Stimulated activated CD8-positive, alpha-beta memory T cell treated with anti-CD3 and anti-CD28 coated beads, Interleukin-2, amount 100 ng/mL, for 48 hours (primary cell): Measurements from ENCODE around the gene ASXL1.
"Not testable (repeated sequence)": the region's sequence is repeated elsewhere in the genome, so short reads cannot be mapped to it uniquely, and the experiment has no call there.

Experiments
- DNase-seq, 2 donors: peaks; one replicate each; pipeline ENCODE4 v3.0.0-alpha.2; 2020; ENCODE audit warnings: low read depth in 2 of 2

ASXL1 gene

GRCh38 chr20:32357869-32358631, at the start of gene ASXL1:
TSS of gene ASXL1 (plus strand) at chr20:32358331. CDS start at chr20:32358776, 445 bp downstream.
- DNase-seq: peak; percentile 92 to 93

- DNase-seq: no peak
These were observed 45.3 kb upstream of the ASXL1 start for GRCh38 chr20:32312718-32313424.

GRCh38 chr20:32314768-32315167, 43.4 kb upstream of the ASXL1 start:
- DNase-seq: no peak

- no peak for DNase-seq
These were observed 42.7 kb upstream of the ASXL1 start for GRCh38 chr20:32315399-32315798.

GRCh38 chr20:32315891-32316290, 42.2 kb upstream of the ASXL1 start:
- no peak for DNase-seq

GRCh38 chr20:32316667-32317066, 41.5 kb upstream of the ASXL1 start:
- no peak for DNase-seq

- no peak for DNase-seq
These were observed 39.0 kb upstream of the ASXL1 start for GRCh38 chr20:32319100-32319499.

GRCh38 chr20:32320305-32320704, 37.8 kb upstream of the ASXL1 start:
- DNase-seq: no peak

GRCh38 chr20:32321390-32321789, 36.7 kb upstream of the ASXL1 start:
- no peak for DNase-seq

GRCh38 chr20:32322260-32322659, 35.9 kb upstream of the ASXL1 start:
- not testable (repeated sequence) for DNase-seq

GRCh38 chr20:32323761-32324160, 34.4 kb upstream of the ASXL1 start:
- DNase-seq: not testable (repeated sequence)

- DNase-seq: no peak
These were observed 32.2 kb upstream of the ASXL1 start for GRCh38 chr20:32325706-32326503.

GRCh38 chr20:32326504-32326845, 31.7 kb upstream of the ASXL1 start:
- DNase-seq: no peak

- no peak for DNase-seq
These were observed 30.9 kb upstream of the ASXL1 start for GRCh38 chr20:32327087-32327681.

GRCh38 chr20:32329817-32330554, 28.1 kb upstream of the ASXL1 start:
- DNase-seq: no peak

- no peak for DNase-seq
These were observed 27.6 kb upstream of the ASXL1 start for GRCh38 chr20:32330555-32330897.

GRCh38 chr20:32332614-32333013, 25.5 kb upstream of the ASXL1 start:
- no peak for DNase-seq

- DNase-seq: peak; percentile 32 to 50
These were observed 24.7 kb upstream of the ASXL1 start for GRCh38 chr20:32333181-32333987.

- peak; percentile 28 to 47 for DNase-seq
These were observed 23.9 kb upstream of the ASXL1 start for GRCh38 chr20:32333988-32334885.

GRCh38 chr20:32336918-32337347, 21.2 kb upstream of the ASXL1 start:
- no peak for DNase-seq
